K562 (cell line): ENCODE measurements around the gene DRG1. TPM values are rescaled to one million over a fixed set of nuclear protein-coding genes. Genes with fewer than 3 reads are reported as not detected.

ENCODE experiments used
- ATAC-seq: fragments of 200-7000 bp; cut with Tn5 transposase; 3 replicates; pipeline ENCODE4 v1.9.1; 2020; ENCODE audit warnings: moderate library complexity
- BruUV-seq: library from RNA; stranded (reverse); fragments of 400-500 nt; replicated peaks from 2 replicates; lab custom pipeline; 2021; lab: Mats Ljungman, UMichigan
- CTCF ChIA-PET: fragments of 300-600 bp; formaldehyde crosslinking; extraction: SDS; loops from one replicate; lab custom pipeline; 2021; ENCODE audit warnings: low intra/inter-chr PET ratio; lab: Yijun Ruan, JAX
- POLR2A ChIA-PET: fragments of 300-600, 350-650 bp; sonication (Branson Sonifier 250); formaldehyde crosslinking; extraction: SDS; loops from one replicate; lab custom pipeline; 2021; ENCODE audit warnings: antibody characterized with exemption, inconsistent platforms; lab: Yijun Ruan, JAX
- DNase-seq, 4 experiments: peaks; one replicate each; pipeline versions ENCODE4 v3.0.0 to v3.0.0-alpha.2; 2011 to 2018; ENCODE audit warnings: low spot score in 3 of 4, mixed read lengths in 3 of 4; ENCODE audit errors: extremely low read depth in 1 of 4
- FAIRE-seq: peaks from 2 replicates; lab custom pipeline; 2011; peaks lifted over from hg19 to GRCh38; lab: Jason Lieb, UNC
- H2AFZ ChIP-seq: 2 replicates; pipeline ENCODE4 v1.6.0; 2011; ENCODE audit warnings: low read depth, low read length, control low read depth, inconsistent platforms
- H3K27ac ChIP-seq: fragments of 200-600 bp; 3 replicates; pipeline ENCODE4 v1.8.0; 2011; ENCODE audit warnings: low read depth, mild to moderate bottlenecking, control low read depth, inconsistent platforms, low read length, moderate library complexity, mixed read lengths; ENCODE audit errors: extremely low read depth
- H3K27me3 ChIP-seq, 2 experiments: fragments of 300-600 bp in 1 of 2; 2 replicates in 1 of 2; 3 replicates in 1 of 2; pipeline versions ENCODE4 v1.6.0 to v1.8.0; 2011; ENCODE audit warnings: inconsistent platforms in 2 of 2, low read length in 2 of 2, mild to moderate bottlenecking in 1 of 2, mixed read lengths in 1 of 2, moderate library complexity in 1 of 2; ENCODE audit not compliant: control insufficient read depth in 2 of 2, insufficient read depth in 2 of 2
- H3K36me3 ChIP-seq: fragments of 300-600 bp; 3 replicates; pipeline ENCODE4 v1.8.0; 2011; ENCODE audit warnings: mild to moderate bottlenecking, low read length, inconsistent platforms; ENCODE audit not compliant: control insufficient read depth, insufficient read depth
- H3K4me1 ChIP-seq, 2 experiments: fragments of 200-600 bp in 1 of 2; replicated peaks in 1 of 2; 2 replicates in 1 of 2; 3 replicates in 1 of 2; pipeline versions ENCODE4 v1.5.1 to v1.8.0; 2011; ENCODE audit warnings: inconsistent platforms in 2 of 2, low read length in 2 of 2, mild to moderate bottlenecking in 1 of 2, mixed read lengths in 1 of 2, moderate library complexity in 1 of 2; ENCODE audit not compliant: control insufficient read depth in 2 of 2, insufficient read depth in 2 of 2
- H3K4me2 ChIP-seq: 2 replicates; pipeline ENCODE4 v1.6.1; 2011; ENCODE audit warnings: low read length, control low read depth, inconsistent platforms, mixed read lengths; ENCODE audit not compliant: insufficient read depth
- H3K4me3 ChIP-seq: fragments of 200-600 bp; sonication (generic), shearing (Covaris generic); 2 replicates; pipeline ENCODE4 v1.5.1; 2016; ENCODE audit warnings: control low read depth, inconsistent platforms
- H3K79me2 ChIP-seq: fragments of 200-600 bp; 3 replicates; pipeline ENCODE4 v1.8.0; 2011; ENCODE audit warnings: low read length, inconsistent platforms; ENCODE audit not compliant: control insufficient read depth, insufficient read depth
- H3K9ac ChIP-seq, 2 experiments: 2 replicates each; pipeline versions ENCODE4 v1.6.0 to v1.6.1; 2011; ENCODE audit warnings: low read depth in 2 of 2, low read length in 2 of 2, control low read depth in 1 of 2, inconsistent platforms in 1 of 2, mild to moderate bottlenecking in 1 of 2, mixed read lengths in 1 of 2; ENCODE audit not compliant: insufficient read depth in 1 of 2
- H3K9me1 ChIP-seq: one replicate; pipeline ENCODE4 v1.6.0; 2011; ENCODE audit warnings: inconsistent platforms, mild to moderate bottlenecking, low read length, moderate library complexity; ENCODE audit not compliant: control insufficient read depth, insufficient read depth
- H3K9me3 ChIP-seq: replicated peaks from 2 replicates; pipeline ENCODE4 v1.5.1; 2011; ENCODE audit warnings: low read depth, low read length, inconsistent platforms; ENCODE audit not compliant: control insufficient read depth, insufficient read depth
- H4K20me1 ChIP-seq: replicated peaks from 2 replicates; pipeline ENCODE4 v1.6.1; 2011; ENCODE audit warnings: low read length, inconsistent platforms, mixed read lengths; ENCODE audit not compliant: control insufficient read depth, insufficient read depth
- C11orf30 ChIP-seq: fragments of 450-650 bp; IDR thresholded peaks from 2 replicates; pipeline ENCODE4 v1.6.1; 2016; ENCODE audit warnings: low read depth, mild to moderate bottlenecking
- ELK1 ChIP-seq: sonication (generic); formaldehyde crosslinking; IDR thresholded peaks from 2 replicates; pipeline ENCODE4 v1.8.1; 2022; ENCODE audit warnings: missing genetic modification reagents
- KAT2B ChIP-seq: IDR thresholded peaks from one replicate; pipeline ENCODE4 v1.6.1; 2012; ENCODE audit warnings: low read depth, mild to moderate bottlenecking, control low read depth, inconsistent platforms, low read length, moderate library complexity
- KDM5B ChIP-seq: fragments of 200-600 bp; sonication (generic); IDR thresholded peaks from 2 replicates; pipeline ENCODE4 v1.6.1; 2012; ENCODE audit warnings: low read depth, mild to moderate bottlenecking, moderate library complexity, low read length, control low read depth, inconsistent platforms; ENCODE audit not compliant: insufficient replicate concordance
- LARP7 ChIP-seq: fragments of 450-650 bp; IDR thresholded peaks from 2 replicates; pipeline ENCODE4 v1.6.1; 2016
- NEUROD1 ChIP-seq: fragments of 150-350 bp; IDR thresholded peaks from 2 replicates; pipeline ENCODE4 v1.6.1; 2014; ENCODE audit warnings: borderline replicate concordance, low read length, low read depth; ENCODE audit not compliant: partially characterized antibody
- NFXL1 ChIP-seq: fragments of 450-650 bp; formaldehyde crosslinking; IDR thresholded peaks from 2 replicates; pipeline ENCODE4 v1.4.0; 2021; ENCODE audit warnings: mild to moderate bottlenecking
- RBM15 ChIP-seq: fragments of 200-400 bp; formaldehyde crosslinking; IDR thresholded peaks from 2 replicates; pipeline ENCODE4 v1.6.1; 2018; ENCODE audit warnings: mild to moderate bottlenecking, low read length, moderate library complexity; ENCODE audit not compliant: insufficient read depth
- RFX1 ChIP-seq: fragments of 450-650 bp; IDR thresholded peaks from 2 replicates; pipeline ENCODE4 v1.6.1; 2016; ENCODE audit warnings: mild to moderate bottlenecking, moderate library complexity
- SLC30A9 ChIP-seq: fragments of 250-450 bp; sonication (Bioruptor Pico); IDR thresholded peaks from 2 replicates; pipeline ENCODE4 v1.8.0; 2022; ENCODE audit warnings: mild to moderate bottlenecking, moderate library complexity
- ZNF184 ChIP-seq: sonication (generic); formaldehyde crosslinking; IDR thresholded peaks from 2 replicates; pipeline ENCODE4 v1.5.0; 2020; ENCODE audit warnings: missing genetic modification reagents
- ZNF224 ChIP-seq: sonication (generic); formaldehyde crosslinking; IDR thresholded peaks from 2 replicates; pipeline ENCODE4 v1.8.0; 2022; ENCODE audit warnings: mild to moderate bottlenecking, missing genetic modification reagents
- WGBS: fragments of 100-300 bp; shearing (Covaris generic); methylation state at CpG from one replicate; pipeline ENCODE4 v1.1.6; 2016; ENCODE audit warnings: low coverage, mixed read lengths; ENCODE audit not compliant: insufficient coverage; ENCODE audit errors: missing lambda C conversion rate; 5-methylcytosine and 5-hydroxymethylcytosine counted together
- in situ Hi-C: fragments of 300-500 bp; cut with MboI; formaldehyde crosslinking; loops from 4 replicates; pipeline ENCODE4 v1.15.0; 2018; ENCODE audit warnings: inconsistent platforms, mixed read lengths
- intact Hi-C: fragments of 100-400 bp; cut with micrococcal nuclease; formaldehyde crosslinking; loops from 2 replicates; pipeline ENCODE4 v1.14.2; 2022
- polyA plus RNA-seq, 8 experiments: library from polyadenylated mRNA; depleted of rRNA in 4 of 8; stranded (reverse) in 5 of 8; unstranded in 3 of 8; fragments of >200 nt; fragmentation: Nextera tagmentation in 2 of 8; fragmentation: Illumina TruSeq in 1 of 8; extraction: Ambion mirVana in 2 of 8; extraction: Trizol in 1 of 8; gene quantifications; 2 replicates each; pipeline versions ENCODE4 v1.2.1 to v1.2.3, GENCODE V29; 2011 to 2014; ENCODE audit warnings: inconsistent platforms in 1 of 8, missing spikeins in 1 of 8
- total RNA-seq, 7 experiments: library from RNA; depleted of rRNA in 6 of 7; stranded (reverse); fragments of >200 nt in 6 of 7; fragmentation: Illumina TruSeq in 2 of 7; extraction: Trizol in 2 of 7; gene quantifications; 2 replicates each; pipeline versions ENCODE4 v1.2.1 to v1.2.3, GENCODE V29; 2011 to 2021; ENCODE audit warnings: low replicate concordance in 1 of 7
- TF ChIP-seq, protein P1 (sequence below): IDR thresholded peaks from 2 replicates; pipeline ENCODE4 v1.6.1; 2011; ENCODE audit warnings: borderline replicate concordance, low read depth, mild to moderate bottlenecking, moderate library complexity, low read length; ENCODE audit not compliant: insufficient read depth, poor library complexity, severe bottlenecking
- TF ChIP-seq, protein P2 (sequence below), 3 experiments: fragments of 200-800 bp in 1 of 3; sonication (Bioruptor generic) in 1 of 3; sonication (generic) in 1 of 3; formaldehyde crosslinking in 1 of 3; IDR thresholded peaks; 2 replicates each; pipeline versions ENCODE4 v1.6.1 to v1.8.0; 2016 to 2022; ENCODE audit warnings: mild to moderate bottlenecking in 2 of 3, missing compliant biosample characterization in 2 of 3, missing genetic modification characterization in 2 of 3, missing genetic modification reagents in 1 of 3

Gene DRG1
- total and polyA plus RNA-seq, 9 of the 15 experiments (the other 6 are each of a cell fraction or from before 2014, with no cell fraction given), result 76.4 to 211 (median 93.3) TPM

GRCh38 chr22:31475800-31476199, 76.4 kb downstream of the DRG1 start:
- in situ Hi-C loops, result no loop called here
- TF ChIP-seq C11orf30 (no peak), LARP7 (no peak), RBM15 (no peak), ELK1 (CRISPR knock-in tag) (no peak), NFXL1 (CRISPR knock-in tag) (no peak), KAT2B (no peak), RFX1 (no peak), KDM5B (no peak), ZNF224 (CRISPR knock-in tag) (no peak), NEUROD1 (no peak), SLC30A9 (CRISPR knock-in tag) (no peak), ZNF184 (CRISPR knock-in tag) (no peak)
- TF ChIP-seq, protein P1, sequence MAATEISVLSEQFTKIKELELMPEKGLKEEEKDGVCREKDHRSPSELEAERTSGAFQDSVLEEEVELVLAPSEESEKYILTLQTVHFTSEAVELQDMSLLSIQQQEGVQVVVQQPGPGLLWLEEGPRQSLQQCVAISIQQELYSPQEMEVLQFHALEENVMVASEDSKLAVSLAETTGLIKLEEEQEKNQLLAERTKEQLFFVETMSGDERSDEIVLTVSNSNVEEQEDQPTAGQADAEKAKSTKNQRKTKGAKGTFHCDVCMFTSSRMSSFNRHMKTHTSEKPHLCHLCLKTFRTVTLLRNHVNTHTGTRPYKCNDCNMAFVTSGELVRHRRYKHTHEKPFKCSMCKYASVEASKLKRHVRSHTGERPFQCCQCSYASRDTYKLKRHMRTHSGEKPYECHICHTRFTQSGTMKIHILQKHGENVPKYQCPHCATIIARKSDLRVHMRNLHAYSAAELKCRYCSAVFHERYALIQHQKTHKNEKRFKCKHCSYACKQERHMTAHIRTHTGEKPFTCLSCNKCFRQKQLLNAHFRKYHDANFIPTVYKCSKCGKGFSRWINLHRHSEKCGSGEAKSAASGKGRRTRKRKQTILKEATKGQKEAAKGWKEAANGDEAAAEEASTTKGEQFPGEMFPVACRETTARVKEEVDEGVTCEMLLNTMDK, result no peak
- TF ChIP-seq, protein P2, sequence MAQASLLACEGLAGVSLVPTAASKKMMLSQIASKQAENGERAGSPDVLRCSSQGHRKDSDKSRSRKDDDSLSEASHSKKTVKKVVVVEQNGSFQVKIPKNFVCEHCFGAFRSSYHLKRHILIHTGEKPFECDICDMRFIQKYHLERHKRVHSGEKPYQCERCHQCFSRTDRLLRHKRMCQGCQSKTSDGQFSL (CRISPR knock-in tag; IDR thresholded peaks at IDR 0.05), result no peak
- TF ChIP-seq, protein P2 (tag; IDR thresholded peaks at IDR 0.05), result no peak

More at GRCh38 chr22:31475800-31476199, 76.4 kb downstream of the DRG1 start:
- Histone ChIP-seq H4K20me1 (no peaks in the 10 kb centered on the region), H3K9me3 (no peaks in the 10 kb centered on the region), H3K4me2 (no peak overlapping the region), H2AFZ (no peak overlapping the region), H3K4me1 (no peaks in the 10 kb centered on the region), H3K4me3 (no peak overlapping the region), H3K79me2 (peaks cover 47% of the 10 kb centered on the region), H3K36me3 (peaks cover 46% of the 10 kb centered on the region; the same call in 2 of the 3 replicates), H3K9me1 (no peaks in the 10 kb centered on the region), H3K9ac (no peak overlapping the region), H3K27ac (no peak overlapping the region), H3K27me3 (no peaks in the 10 kb centered on the region)
- DNase-seq (no peak), FAIRE-seq (no peak), ATAC-seq (no peak)
- intact Hi-C loops, result no loop called here
- ChIA-PET POLR2A (no interaction called here), CTCF (no interaction called here)
- no TSS peak for BruUV-seq
- no CpG with 5 or more reads among the region's 3 CpGs for WGBS
